NCI-H2171 (cell line): ENCODE data around the gene TARS2.

Experiments
- DNase-seq: peaks from one replicate; lab custom pipeline; 2025; lab: John Stamatoyannopoulos, UW

Gene TARS2

DNA sequence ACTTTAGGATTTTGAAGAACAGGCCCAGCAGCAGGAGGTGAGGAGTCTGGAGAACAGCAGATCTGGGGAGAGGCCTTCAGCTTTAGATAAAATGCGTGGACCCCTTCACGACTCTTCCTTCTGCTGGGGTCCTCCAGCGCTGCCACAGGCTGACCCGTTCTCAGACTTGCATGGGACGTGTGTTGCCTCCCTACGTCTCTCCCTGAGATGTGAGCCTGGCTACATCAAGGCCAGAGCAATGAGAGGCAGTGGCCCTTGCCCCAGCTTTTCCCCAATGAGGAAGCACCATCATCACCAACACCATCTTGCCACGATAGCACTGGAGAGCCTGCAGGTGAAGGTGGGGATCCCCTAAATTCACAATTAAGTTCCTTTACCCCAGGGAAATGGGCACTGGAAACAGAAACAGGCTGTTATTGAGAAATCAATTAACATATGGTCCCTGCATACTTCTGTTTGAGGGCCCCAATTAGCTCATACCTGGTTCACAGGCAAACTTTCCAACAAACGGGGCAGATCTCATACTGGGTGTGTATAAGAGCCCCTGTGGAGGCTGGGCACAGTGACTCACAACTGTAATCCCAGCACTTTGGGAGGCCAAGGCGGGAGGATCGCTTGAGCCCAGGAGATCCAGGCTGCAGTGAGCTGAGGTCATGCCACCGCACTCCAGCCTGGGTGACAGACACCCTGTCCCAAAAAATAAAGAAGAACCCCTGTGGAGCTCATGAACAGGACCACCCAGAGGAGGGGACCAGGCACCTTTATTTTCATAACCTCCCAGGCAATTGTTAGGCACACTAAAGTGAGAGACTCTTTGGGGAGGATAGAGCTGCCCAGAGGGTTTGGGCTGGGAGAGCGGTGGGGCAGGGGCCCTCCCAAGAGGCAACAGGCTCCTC, 49.9 kb downstream of the TARS2 start:
- DNase-seq = no peak

GRCh38 chr1:150537732-150538684, 50.8 kb downstream of the TARS2 start:
- no peak for DNase-seq

- no peak for DNase-seq
These were observed 56.4 kb downstream of the TARS2 start for GRCh38 chr1:150543500-150544143.

DNA sequence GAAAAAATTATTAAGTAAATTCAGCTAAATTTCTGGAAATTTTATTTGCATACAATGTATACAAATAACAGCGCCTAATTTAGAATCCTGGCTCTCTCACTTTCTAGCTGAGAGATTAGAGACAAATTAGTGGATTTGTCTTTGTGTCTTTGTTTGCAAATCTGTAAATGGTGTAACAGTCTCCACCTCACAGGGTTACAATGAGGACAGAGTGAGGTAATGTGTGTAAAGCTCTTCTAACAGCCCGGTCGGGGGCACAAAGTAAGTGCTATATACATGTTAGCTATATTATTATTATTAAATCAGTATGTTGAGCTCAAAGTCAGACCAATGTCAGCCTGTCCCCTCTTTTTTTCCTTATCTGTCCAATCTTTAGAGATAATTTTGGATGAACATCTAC, 57.0 kb downstream of the TARS2 start:
- no peak for DNase-seq

DNA sequence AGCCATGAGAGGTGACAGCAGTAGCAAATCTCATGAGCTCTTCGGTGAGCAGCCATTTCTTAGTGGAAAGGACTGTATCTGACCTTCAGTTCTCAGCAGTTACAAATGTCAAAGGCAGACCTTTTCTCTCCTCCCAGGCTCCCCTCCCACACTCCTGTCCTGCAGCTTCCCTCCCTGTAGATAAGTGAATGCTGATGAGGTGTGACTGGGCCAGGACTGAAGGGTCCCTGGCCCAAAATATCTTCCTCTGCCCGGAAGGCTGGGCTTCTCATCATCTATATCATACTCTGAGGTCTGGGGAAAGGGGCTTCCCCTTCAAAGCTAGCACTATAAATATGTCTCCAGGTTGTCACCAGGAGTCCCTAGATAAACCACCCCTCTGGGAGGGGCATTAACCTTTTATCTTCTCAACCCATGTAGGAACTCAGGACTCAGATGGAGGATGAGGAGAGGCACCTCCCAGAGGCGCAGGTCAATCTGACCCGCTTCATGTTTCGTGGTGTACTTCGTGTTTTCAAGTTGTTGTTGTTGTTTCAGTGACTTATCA, 58.3 kb downstream of the TARS2 start:
- no peak for DNase-seq

DNA sequence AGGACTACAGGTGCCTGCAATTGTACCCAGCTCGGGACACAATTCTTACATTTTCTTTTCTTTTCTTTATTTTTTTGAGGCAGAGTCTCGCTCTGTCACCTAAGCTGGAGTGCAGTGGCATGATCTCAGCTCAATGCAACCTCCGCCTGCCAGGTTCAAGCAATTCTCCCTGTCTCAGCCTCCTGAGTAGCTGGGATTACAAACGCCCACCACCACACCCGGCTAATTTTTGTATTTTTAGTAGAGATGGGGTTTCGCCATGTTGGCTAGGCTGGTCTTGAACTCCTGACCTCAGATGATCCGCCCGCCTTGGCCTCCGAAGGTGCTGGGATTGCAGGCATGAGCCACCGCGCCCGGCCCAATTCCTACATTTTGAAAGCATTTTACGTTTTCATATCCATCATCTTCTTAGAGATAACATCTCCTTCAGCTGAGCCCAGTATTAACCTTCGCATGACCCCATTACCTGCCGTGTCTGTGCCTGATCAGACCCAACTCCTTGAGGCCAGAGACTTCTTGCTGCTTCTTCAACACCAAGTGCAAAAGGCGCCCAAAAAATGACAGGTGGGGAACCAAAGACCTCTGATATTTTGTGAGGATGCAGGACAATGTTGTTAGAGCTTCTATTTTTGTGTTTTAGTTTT, 59.2 kb downstream of the TARS2 start:
- no peak for DNase-seq

GRCh38 chr1:150548324-150548631, 61.1 kb downstream of the TARS2 start:
- no peak for DNase-seq

- peak; percentile 35 for DNase-seq
These were observed 61.6 kb downstream of the TARS2 start, which contains the start of gene ADAMTSL4 for GRCh38 chr1:150548632-150549495. ADAMTSL4 (plus strand) TSS chr1:150549408; CDS start chr1:150552289, 2,881 bp downstream.

- no peak for DNase-seq
These were observed 62.4 kb downstream of the TARS2 start for GRCh38 chr1:150549496-150550221.

- no peak for DNase-seq
These were observed 63.2 kb downstream of the TARS2 start for GRCh38 chr1:150550222-150551050.

DNA sequence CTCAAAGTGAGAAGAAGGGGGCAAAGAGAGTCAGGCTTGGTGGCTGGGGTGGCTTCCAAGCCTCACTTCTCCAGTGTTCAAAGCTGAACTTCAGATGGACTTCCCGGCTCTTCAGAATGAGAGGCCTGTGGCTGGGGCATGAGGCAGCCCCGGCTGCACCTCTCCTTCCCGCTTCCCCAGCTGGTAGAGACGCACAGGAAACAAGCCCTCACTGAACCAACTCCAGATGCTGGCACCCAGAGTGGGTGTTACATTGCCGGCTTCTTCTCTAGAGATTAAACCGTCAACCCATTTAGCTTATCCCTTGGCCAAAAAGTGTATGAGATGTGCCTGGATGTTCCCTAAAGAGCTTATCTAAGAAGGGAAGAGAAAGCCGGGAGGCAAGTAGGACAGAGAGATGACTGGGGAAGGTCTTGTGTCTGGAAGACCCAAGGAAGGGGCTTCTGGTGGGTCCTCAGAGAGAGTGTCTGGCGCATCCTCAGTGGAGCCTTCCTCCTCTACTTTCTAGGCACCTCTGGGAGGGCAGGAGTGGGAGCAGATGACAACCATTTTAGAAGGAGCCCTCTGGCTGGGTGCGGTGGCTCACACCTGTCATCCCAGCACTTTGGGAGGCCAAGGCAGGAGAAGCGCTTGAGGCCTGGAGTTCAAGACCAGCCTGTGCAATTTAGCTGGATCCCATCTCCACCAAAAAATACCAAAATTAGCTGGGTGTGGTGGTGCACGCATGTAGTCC, 64.0 kb downstream of the TARS2 start:
- no peak for DNase-seq

- DNase-seq = no peak
These were observed 64.5 kb downstream of the TARS2 start for GRCh38 chr1:150551784-150552127.

GRCh38 chr1:150552128-150552910, 65.1 kb downstream of the TARS2 start:
- no peak for DNase-seq

GRCh38 chr1:150552911-150553289, 65.7 kb downstream of the TARS2 start:
- no peak for DNase-seq

GRCh38 chr1:150553392-150554085, 66.3 kb downstream of the TARS2 start:
- DNase-seq = no peak

- no peak for DNase-seq
These were observed 66.8 kb downstream of the TARS2 start for GRCh38 chr1:150554086-150554452.
